Muscle of leg (tissue), 11 donors: ENCODE measurements around the gene ETFA. TPM values are rescaled to one million over a fixed set of nuclear protein-coding genes. Genes with fewer than 3 reads are reported as not detected.

Experiments used
- DNase-seq: peaks from one replicate; pipeline ENCODE4 v3.0.0; 2013
- H3K27ac ChIP-seq: one replicate; pipeline ENCODE4 v1.5.1; 2013; ENCODE audit warnings: mild to moderate bottlenecking, low read length, control low read depth
- H3K27me3 ChIP-seq: one replicate; pipeline ENCODE4 v1.6.1; 2013; ENCODE audit warnings: low read length; ENCODE audit not compliant: control insufficient read depth, insufficient read depth
- H3K36me3 ChIP-seq: one replicate; pipeline ENCODE4 v1.6.1; 2013; ENCODE audit warnings: low read length; ENCODE audit not compliant: control insufficient read depth, insufficient read depth
- H3K4me1 ChIP-seq: one replicate; pipeline ENCODE4 v1.6.1; 2013; ENCODE audit warnings: low read length; ENCODE audit not compliant: control insufficient read depth, insufficient read depth
- H3K4me3 ChIP-seq: one replicate; pipeline ENCODE4 v1.5.1; 2013; ENCODE audit warnings: low read length, control low read depth
- H3K9me3 ChIP-seq: replicated peaks from 2 replicates; pipeline ENCODE4 v1.6.1; 2013; ENCODE audit warnings: low read depth, low read length; ENCODE audit not compliant: control insufficient read depth
- WGBS: methylation state at CpG from one replicate; pipeline ENCODE4 v1.1.5; 2013; ENCODE audit warnings: missing lambda C conversion rate; ENCODE audit not compliant: insufficient coverage; 5-methylcytosine and 5-hydroxymethylcytosine counted together
- polyA plus RNA-seq, 8 donors: library from polyadenylated mRNA; unstranded; fragments of 120-200 nt; gene quantifications; one replicate each; pipeline versions ENCODE4 v1.2.1 to v1.2.3, GENCODE V29; 2013; ENCODE audit warnings: inconsistent platforms in 1 of 8, low replicate concordance in 1 of 8; ENCODE audit not compliant: insufficient read length in 8 of 8, insufficient read depth in 1 of 8
- total RNA-seq: library from RNA; stranded (reverse); fragments of 120-200 nt; gene quantifications from one replicate; pipeline ENCODE4 v1.2.4, GENCODE V29; 2013

Gene ETFA
- total and polyA plus RNA-seq, 9 donors, result 112 to 141 (median 119) TPM

- no peaks in the 10 kb centered on the region for H3K9me3 ChIP-seq
- H3K27me3 ChIP-seq, result no peaks in the 10 kb centered on the region
- no peak for DNase-seq
- no CpG with 5 or more reads among the region's 1 CpG for WGBS
- no peak overlapping the region for H3K27ac ChIP-seq
- no peak overlapping the region for H3K4me3 ChIP-seq
- H3K4me1 ChIP-seq, result no peaks in the 10 kb centered on the region
- H3K36me3 ChIP-seq, result peaks cover 13% of the 10 kb centered on the region
Observed at GRCh38 chr15:76229266-76229665, 82.0 kb downstream of the ETFA start.

- WGBS, result 80% methylated on average over 1 of the region's 2 CpGs
- no peak overlapping the region for H3K27ac ChIP-seq
- no peaks in the 10 kb centered on the region for H3K27me3 ChIP-seq
- H3K9me3 ChIP-seq, result peaks cover 3% of the 10 kb centered on the region
- no peak overlapping the region for H3K4me3 ChIP-seq
- no peaks in the 10 kb centered on the region for H3K4me1 ChIP-seq
- H3K36me3 ChIP-seq, result peaks cover 12% of the 10 kb centered on the region
- DNase-seq, result no peak
Observed at GRCh38 chr15:76223521-76223920, 87.7 kb downstream of the ETFA start.

GRCh38 chr15:76222159-76222558 is 89.1 kb downstream of the ETFA start:
- no CpG with 5 or more reads among the region's 4 CpGs for WGBS
- peaks cover 16% of the 10 kb centered on the region for H3K36me3 ChIP-seq
- no peak for DNase-seq
- H3K27me3 ChIP-seq, result no peaks in the 10 kb centered on the region
- H3K4me3 ChIP-seq, result no peak overlapping the region
- no peak overlapping the region for H3K27ac ChIP-seq
- H3K9me3 ChIP-seq, result peaks cover 3% of the 10 kb centered on the region
- H3K4me1 ChIP-seq, result no peaks in the 10 kb centered on the region

- Histone ChIP-seq H3K27ac (no peak overlapping the region), H3K4me3 (no peak overlapping the region), H3K4me1 (no peaks in the 10 kb centered on the region), H3K36me3 (peaks cover 16% of the 10 kb centered on the region), H3K27me3 (no peaks in the 10 kb centered on the region), H3K9me3 (peaks cover 3% of the 10 kb centered on the region)
- no CpG with 5 or more reads among the region's 1 CpG for WGBS
- no peak for DNase-seq
Observed at GRCh38 chr15:76221085-76221767, 90.0 kb downstream of the ETFA start.

- H3K27ac ChIP-seq, result no peak overlapping the region
- H3K36me3 ChIP-seq, result peaks cover 32% of the 10 kb centered on the region
- no peak for DNase-seq
- peaks cover 3% of the 10 kb centered on the region for H3K9me3 ChIP-seq
- H3K27me3 ChIP-seq, result no peaks in the 10 kb centered on the region
- no peak overlapping the region for H3K4me3 ChIP-seq
- WGBS, result 94% methylated on average over 2 of the region's 5 CpGs
- no peaks in the 10 kb centered on the region for H3K4me1 ChIP-seq
Observed at GRCh38 chr15:76217882-76218217, 93.4 kb downstream of the ETFA start.

- Histone ChIP-seq H3K27me3 (no peaks in the 10 kb centered on the region), H3K4me3 (no peak overlapping the region), H3K27ac (no peak overlapping the region), H3K9me3 (peaks cover 3% of the 10 kb centered on the region), H3K4me1 (no peaks in the 10 kb centered on the region), H3K36me3 (peaks cover 37% of the 10 kb centered on the region)
- DNase-seq, result no peak
- 51% methylated on average over 3 of the region's 7 CpGs for WGBS
Observed at GRCh38 chr15:76217029-76217881, 94.0 kb downstream of the ETFA start.

- no peak for DNase-seq
- no CpG with 5 or more reads among the region's 1 CpG for WGBS
Observed at GRCh38 chr15:76215634-76216033, 95.6 kb downstream of the ETFA start.

GRCh38 chr15:76209942-76210341 is 101.3 kb downstream of the ETFA start:
- Histone ChIP-seq H3K4me1 (peaks cover 8% of the 10 kb centered on the region), H3K27ac (no peak overlapping the region), H3K36me3 (peaks cover 54% of the 10 kb centered on the region), H3K9me3 (no peaks in the 10 kb centered on the region), H3K27me3 (no peaks in the 10 kb centered on the region), H3K4me3 (no peak overlapping the region)
- 60% methylated on average over 1 of the region's 3 CpGs for WGBS
- no peak for DNase-seq

More at GRCh38 chr15:76215634-76216033, 95.6 kb downstream of the ETFA start:
- no peaks in the 10 kb centered on the region for H3K4me1 ChIP-seq
- H3K27ac ChIP-seq, result no peak overlapping the region
- H3K27me3 ChIP-seq, result no peaks in the 10 kb centered on the region
- peaks cover 49% of the 10 kb centered on the region for H3K36me3 ChIP-seq
- no peak overlapping the region for H3K4me3 ChIP-seq
- H3K9me3 ChIP-seq, result peaks cover 3% of the 10 kb centered on the region

GRCh38 chr15:76209523-76209922 is 101.7 kb downstream of the ETFA start:
- no peak overlapping the region for H3K27ac ChIP-seq
- H3K9me3 ChIP-seq, result no peaks in the 10 kb centered on the region
- peaks cover 11% of the 10 kb centered on the region for H3K4me1 ChIP-seq
- no peak for DNase-seq
- 100% methylated on average over 1 of the region's 1 CpG for WGBS
- H3K27me3 ChIP-seq, result no peaks in the 10 kb centered on the region
- peaks cover 50% of the 10 kb centered on the region for H3K36me3 ChIP-seq
- H3K4me3 ChIP-seq, result no peak overlapping the region

- 60% methylated on average over 2 of the region's 2 CpGs for WGBS
- Histone ChIP-seq H3K4me1 (peaks cover 11% of the 10 kb centered on the region), H3K4me3 (no peak overlapping the region), H3K27ac (no peak overlapping the region), H3K36me3 (peaks cover 45% of the 10 kb centered on the region), H3K27me3 (no peaks in the 10 kb centered on the region), H3K9me3 (no peaks in the 10 kb centered on the region)
- DNase-seq, result no peak
Observed at GRCh38 chr15:76208786-76209424, 102.4 kb downstream of the ETFA start.
